Right lobe of liver (tissue), 4 donors: ENCODE measurements around the gene ARRDC1.

ENCODE experiments used
- POLR2A ChIP-seq: fragments of 450-650 bp; IDR thresholded peaks from one replicate; pipeline ENCODE4 v1.6.1; 2017; ENCODE audit warnings: antibody characterized with exemption, mild to moderate bottlenecking
- TF ChIP-seq, protein P1 (sequence below), 4 donors: fragments of 200-600 bp in 3 of 4; fragments of 450-650 bp in 1 of 4; IDR thresholded peaks; one replicate each; pipeline versions ENCODE4 v1.5.1 to v1.8.0; 2016 to 2022; ENCODE audit warnings: antibody characterized with exemption in 4 of 4, mild to moderate bottlenecking in 2 of 4
- donor health status: DM: no; HTN: no; CAD: no.
- donor health status: DM: no; HTN: no; CAD: no.
- donor health status: DM: no; HTN: yes; CAD: no.

DNA sequence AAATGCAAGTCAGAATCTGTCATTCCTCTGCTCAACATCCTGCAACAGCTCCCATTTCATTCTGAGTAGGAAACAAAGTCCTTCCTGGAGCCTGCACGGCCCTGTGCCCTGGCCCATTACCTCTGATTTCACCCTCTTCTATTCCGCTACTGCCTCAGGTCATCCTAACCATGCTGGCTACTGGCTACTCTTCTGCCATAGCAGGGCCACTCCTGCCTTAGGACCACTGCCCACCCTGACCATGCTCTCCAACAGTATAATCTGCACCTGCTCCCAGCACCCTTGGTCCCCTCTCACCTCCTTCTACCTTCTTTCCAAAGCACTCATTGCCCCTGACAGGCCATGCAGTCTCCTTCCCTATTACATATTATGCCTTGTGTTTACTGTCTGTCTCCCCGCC lies 34.9 kb upstream of the ARRDC1 start:
- TF ChIP-seq, protein P1, sequence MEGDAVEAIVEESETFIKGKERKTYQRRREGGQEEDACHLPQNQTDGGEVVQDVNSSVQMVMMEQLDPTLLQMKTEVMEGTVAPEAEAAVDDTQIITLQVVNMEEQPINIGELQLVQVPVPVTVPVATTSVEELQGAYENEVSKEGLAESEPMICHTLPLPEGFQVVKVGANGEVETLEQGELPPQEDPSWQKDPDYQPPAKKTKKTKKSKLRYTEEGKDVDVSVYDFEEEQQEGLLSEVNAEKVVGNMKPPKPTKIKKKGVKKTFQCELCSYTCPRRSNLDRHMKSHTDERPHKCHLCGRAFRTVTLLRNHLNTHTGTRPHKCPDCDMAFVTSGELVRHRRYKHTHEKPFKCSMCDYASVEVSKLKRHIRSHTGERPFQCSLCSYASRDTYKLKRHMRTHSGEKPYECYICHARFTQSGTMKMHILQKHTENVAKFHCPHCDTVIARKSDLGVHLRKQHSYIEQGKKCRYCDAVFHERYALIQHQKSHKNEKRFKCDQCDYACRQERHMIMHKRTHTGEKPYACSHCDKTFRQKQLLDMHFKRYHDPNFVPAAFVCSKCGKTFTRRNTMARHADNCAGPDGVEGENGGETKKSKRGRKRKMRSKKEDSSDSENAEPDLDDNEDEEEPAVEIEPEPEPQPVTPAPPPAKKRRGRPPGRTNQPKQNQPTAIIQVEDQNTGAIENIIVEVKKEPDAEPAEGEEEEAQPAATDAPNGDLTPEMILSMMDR (IDR thresholded peaks at IDR 0.05), result no peak
- no peak for TF ChIP-seq POLR2A
